ENCODE measurements around the gene SALL4. TPM values are rescaled to one million over a fixed set of nuclear protein-coding genes. Genes with fewer than 3 reads are reported as not detected.

The SALL4 gene
- under 1 TPM in 3 of 4 donors, not detected in 1; 0.08 to 0.89 (median 0.59) TPM for total RNA-seq

DNA sequence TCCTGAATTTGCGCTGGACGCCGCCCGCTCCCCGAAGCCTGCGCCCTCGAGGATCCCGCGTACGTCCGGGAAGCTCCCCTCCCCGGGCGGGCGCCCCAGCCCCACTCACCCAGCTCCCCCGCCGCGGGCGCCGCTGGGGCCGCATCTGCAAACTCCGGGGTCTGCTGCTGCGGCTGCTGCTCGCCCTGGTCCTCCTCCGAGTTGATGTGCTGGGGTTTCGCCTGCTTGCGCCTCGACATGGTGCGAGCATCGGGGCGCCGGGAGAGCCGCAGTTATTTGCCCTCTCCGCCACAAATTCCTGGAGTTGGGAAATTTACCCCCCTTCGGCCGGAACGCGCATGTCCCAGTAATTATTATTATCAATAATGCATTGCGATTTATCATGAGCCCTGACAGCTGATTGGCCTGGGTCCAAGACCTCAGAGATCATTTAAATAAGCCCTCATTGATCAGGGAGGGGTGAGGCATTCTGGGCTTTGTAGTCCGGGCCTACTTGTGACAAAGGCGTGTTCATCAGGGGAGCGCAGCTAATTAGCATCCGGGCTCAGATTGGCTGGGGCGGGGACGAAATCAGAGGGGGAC lies at the start of gene SALL4:
SALL4 (minus strand) TSS at position 352 of the 582 bp plus-strand sequence; CDS start at position 239, 113 bp downstream.
- Histone ChIP-seq H3K9me3 (no peaks in the 10 kb centered on the region), H3K4me3 (peak within 1 kb of the TSS; percentile 45), H3K4me1 (peaks cover 28% of the 10 kb centered on the region), H3K27ac (no peak within 1 kb of the TSS), H3K36me3 (no peaks in the 10 kb centered on the region), H3K27me3 (peaks cover 42% of the 10 kb centered on the region)
- no peak for DNase-seq (ENCODE audit: low spot score in 2 of 2)
- TF ChIP-seq EP300 (IDR thresholded peaks at IDR 0.05): no peak
- no peak for TF ChIP-seq POLR2AphosphoS5 (IDR thresholded peaks at IDR 0.05)
- TF ChIP-seq POLR2A (IDR thresholded peaks at IDR 0.05): no peak
- TF ChIP-seq, protein P1, sequence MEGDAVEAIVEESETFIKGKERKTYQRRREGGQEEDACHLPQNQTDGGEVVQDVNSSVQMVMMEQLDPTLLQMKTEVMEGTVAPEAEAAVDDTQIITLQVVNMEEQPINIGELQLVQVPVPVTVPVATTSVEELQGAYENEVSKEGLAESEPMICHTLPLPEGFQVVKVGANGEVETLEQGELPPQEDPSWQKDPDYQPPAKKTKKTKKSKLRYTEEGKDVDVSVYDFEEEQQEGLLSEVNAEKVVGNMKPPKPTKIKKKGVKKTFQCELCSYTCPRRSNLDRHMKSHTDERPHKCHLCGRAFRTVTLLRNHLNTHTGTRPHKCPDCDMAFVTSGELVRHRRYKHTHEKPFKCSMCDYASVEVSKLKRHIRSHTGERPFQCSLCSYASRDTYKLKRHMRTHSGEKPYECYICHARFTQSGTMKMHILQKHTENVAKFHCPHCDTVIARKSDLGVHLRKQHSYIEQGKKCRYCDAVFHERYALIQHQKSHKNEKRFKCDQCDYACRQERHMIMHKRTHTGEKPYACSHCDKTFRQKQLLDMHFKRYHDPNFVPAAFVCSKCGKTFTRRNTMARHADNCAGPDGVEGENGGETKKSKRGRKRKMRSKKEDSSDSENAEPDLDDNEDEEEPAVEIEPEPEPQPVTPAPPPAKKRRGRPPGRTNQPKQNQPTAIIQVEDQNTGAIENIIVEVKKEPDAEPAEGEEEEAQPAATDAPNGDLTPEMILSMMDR (IDR thresholded peaks at IDR 0.05): no peak
- 33% methylated on average over 16 of the region's 44 CpGs for WGBS

DNA sequence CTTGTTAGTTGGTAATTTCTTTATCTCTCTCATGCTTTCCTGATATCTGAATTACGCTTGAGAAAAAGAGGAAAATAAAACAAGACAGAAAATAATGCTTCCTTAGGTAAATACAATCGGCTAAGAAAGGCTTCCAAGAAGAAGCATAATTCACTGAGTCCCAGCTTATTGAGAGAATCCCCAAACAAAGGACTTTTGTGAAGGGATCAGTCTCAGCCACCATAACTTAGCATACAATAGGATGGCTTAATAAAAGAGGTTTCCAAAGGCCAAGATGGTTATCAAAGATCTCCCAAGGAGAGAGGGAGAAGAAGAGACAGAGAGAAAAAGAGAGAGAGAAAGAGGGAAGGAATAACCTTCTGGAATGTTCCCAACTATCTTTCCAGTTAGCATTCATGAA lies 46.0 kb upstream of the SALL4 start:
- Histone ChIP-seq H3K4me1 (no peaks in the 10 kb centered on the region), H3K4me3 (no peak overlapping the region), H3K9me3 (no peaks in the 10 kb centered on the region), H3K27me3 (peaks cover 3% of the 10 kb centered on the region), H3K36me3 (no peaks in the 10 kb centered on the region), H3K27ac (no peak overlapping the region)
- whole genome bisulfite sequencing: 79% methylated on average over 2 of the region's 2 CpGs
- TF ChIP-seq POLR2AphosphoS5 (IDR thresholded peaks at IDR 0.05): no peak
- DNase-seq (ENCODE audit: low spot score in 2 of 2): no peak

DNA sequence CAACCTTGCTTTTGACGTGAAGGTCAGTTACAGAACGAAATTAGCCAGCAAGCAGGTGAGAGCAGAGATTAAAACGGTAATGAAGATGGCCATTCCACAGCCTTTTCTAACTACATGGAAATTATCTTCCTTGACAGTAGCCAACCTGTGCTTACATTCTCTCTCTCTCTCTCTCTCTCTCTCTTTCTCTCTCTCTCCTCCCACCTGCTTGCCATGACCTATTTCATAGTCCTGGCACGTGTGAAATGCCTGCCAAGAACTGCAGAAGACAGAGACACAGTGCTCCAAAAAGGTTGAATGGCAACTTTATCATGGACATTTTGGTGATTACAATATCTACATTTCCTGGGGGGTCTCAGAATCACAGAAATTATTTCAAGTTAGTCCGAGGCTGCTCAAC lies 38.5 kb upstream of the SALL4 start:
- no peaks in the 10 kb centered on the region for H3K4me1 ChIP-seq
- H3K4me3 ChIP-seq: no peak overlapping the region
- no peaks in the 10 kb centered on the region for H3K9me3 ChIP-seq
- H3K36me3 ChIP-seq: no peaks in the 10 kb centered on the region
- DNase-seq (ENCODE audit: low spot score in 2 of 2): no peak
- H3K27ac ChIP-seq: no peak overlapping the region
- H3K27me3 ChIP-seq: peaks cover 5% of the 10 kb centered on the region
- TF ChIP-seq POLR2AphosphoS5 (IDR thresholded peaks at IDR 0.05) (no peak), POLR2A (IDR thresholded peaks at IDR 0.05) (no peak), EP300 (IDR thresholded peaks at IDR 0.05) (no peak)
- TF ChIP-seq, protein P1 (IDR thresholded peaks at IDR 0.05): no peak
- WGBS: 67% methylated on average over 5 of the region's 5 CpGs

DNA sequence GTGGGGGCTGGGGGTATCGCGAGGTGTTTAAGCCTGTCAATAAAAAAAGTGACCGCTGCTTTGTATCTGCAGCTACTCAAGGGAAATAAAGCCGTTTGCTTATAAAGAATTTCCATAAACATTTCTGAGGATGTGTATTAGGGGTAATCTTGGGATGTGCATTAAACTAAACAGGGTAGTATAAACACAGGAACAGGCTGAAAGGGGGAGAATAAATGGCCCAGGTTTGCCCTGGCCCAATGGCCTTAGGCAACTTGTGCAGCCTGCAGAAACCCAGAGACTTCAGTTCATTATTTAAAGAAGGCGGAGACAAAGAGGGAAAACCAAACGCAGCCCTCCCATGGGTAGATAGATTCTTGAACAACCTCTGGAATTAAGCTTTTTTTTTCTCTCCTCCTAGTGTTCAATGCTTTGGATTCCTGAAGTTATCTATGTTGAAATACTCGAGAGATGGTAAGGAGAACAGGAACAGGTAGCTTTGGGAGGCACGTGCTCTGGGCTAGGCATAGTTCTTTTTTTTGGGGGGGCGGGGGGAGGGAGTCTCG lies 35.6 kb upstream of the SALL4 start:
- 68% methylated on average over 10 of the region's 10 CpGs for WGBS
- TF ChIP-seq, protein P1 (IDR thresholded peaks at IDR 0.05): no peak
- no peak for TF ChIP-seq EP300 (IDR thresholded peaks at IDR 0.05)
- TF ChIP-seq POLR2AphosphoS5 (IDR thresholded peaks at IDR 0.05): no peak
- TF ChIP-seq POLR2A (IDR thresholded peaks at IDR 0.05): no peak
- no peak overlapping the region for H3K27ac ChIP-seq
- no peaks in the 10 kb centered on the region for H3K4me1 ChIP-seq
- no peaks in the 10 kb centered on the region for H3K36me3 ChIP-seq
- H3K27me3 ChIP-seq: no peaks in the 10 kb centered on the region
- no peaks in the 10 kb centered on the region for H3K9me3 ChIP-seq
- no peak overlapping the region for H3K4me3 ChIP-seq
- DNase-seq (ENCODE audit: low spot score in 2 of 2): no peak

DNA sequence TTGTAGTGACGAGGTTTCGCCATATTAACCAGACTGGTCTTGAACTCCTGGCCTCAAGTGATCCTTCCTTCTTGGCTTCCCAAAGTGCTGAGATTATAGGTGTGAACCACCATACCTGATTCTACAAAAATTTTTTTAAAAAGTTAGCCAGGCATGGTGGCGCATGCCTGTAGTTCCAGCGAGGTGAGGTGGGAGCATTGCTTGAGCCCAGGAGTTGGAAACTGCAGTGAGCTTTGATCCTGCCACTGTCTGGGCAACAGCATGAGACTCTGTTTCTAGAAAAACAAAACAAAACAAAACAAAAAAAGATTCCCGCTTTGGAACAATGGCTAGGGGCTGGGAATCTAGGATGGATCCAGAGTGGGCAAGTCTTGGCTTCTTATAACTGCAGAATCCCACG lies 35.1 kb upstream of the SALL4 start:
- H3K27me3 ChIP-seq: no peaks in the 10 kb centered on the region
- no peak overlapping the region for H3K4me3 ChIP-seq
- no peaks in the 10 kb centered on the region for H3K36me3 ChIP-seq
- no peak for DNase-seq (ENCODE audit: low spot score in 2 of 2)
- WGBS: 84% methylated on average over 6 of the region's 6 CpGs
- H3K4me1 ChIP-seq: no peaks in the 10 kb centered on the region
- H3K27ac ChIP-seq: no peak overlapping the region
- no peaks in the 10 kb centered on the region for H3K9me3 ChIP-seq
- TF ChIP-seq POLR2AphosphoS5 (IDR thresholded peaks at IDR 0.05) (no peak), POLR2A (IDR thresholded peaks at IDR 0.05) (no peak), EP300 (IDR thresholded peaks at IDR 0.05) (no peak)
- TF ChIP-seq, protein P1 (IDR thresholded peaks at IDR 0.05): no peak
